ENCODE results near the gene GOLGA2. TPM values are rescaled to one million over a fixed set of nuclear protein-coding genes. Genes with fewer than 3 reads are reported as not detected.

Gene GOLGA2
- total and polyA plus RNA-seq, 2 donors (not counting 1 experiment from before 2014, with no cell fraction given), result 23.2 to 87.3 TPM

DNA sequence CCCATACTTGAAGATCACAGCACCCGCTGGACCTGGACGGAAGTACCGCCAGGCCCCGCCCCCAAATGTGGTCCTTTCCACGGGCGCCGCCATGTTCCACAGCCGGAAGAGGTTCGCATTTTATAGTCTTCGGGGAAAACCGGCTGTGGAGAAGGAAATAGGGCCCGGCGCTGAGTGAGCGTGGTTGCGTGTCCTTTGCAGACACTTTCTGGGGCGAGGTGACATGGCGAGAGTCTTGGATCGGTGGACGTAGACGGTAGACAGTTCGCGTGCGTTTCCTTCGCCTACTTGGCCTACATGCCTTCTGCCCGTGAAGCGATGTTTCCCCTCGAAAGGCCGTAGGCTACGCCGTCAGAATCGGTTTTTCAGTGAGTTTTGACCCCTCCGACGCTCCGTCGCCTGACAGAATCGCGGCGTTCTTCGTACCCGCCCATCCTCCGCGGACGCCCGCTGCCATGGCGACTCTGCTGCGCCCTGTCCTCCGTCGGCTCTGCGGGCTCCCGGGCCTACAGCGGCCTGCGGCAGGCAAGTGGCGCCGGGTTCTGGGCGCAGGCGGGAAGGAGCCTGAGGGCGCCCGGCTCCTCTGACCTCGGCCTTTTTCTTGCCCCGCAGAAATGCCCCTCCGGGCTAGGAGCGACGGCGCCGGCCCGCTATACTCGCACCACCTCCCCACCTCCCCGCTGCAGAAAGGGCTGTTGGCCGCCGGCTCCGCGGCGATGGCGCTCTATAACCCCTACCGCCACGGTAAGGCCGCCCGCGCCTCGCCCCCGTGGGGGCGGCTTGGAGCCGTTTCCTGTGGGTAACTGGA is 46.8 kb upstream of the GOLGA2 start, which contains the start of the genes COQ4 and TRUB2:
Gene COQ4 (plus strand): TSS at position 436 of the 808 bp plus-strand sequence. CDS start 20 bp downstream, at position 456.
Gene TRUB2 (minus strand): TSS at position 44 of the 808 bp plus-strand sequence. CDS start 39 bp downstream, at position 5.
- H3K4me2 ChIP-seq (replicated peaks; ENCODE audit: low read depth, low read length, poor library complexity, severe bottlenecking), result peak within 1 kb of the TSS; percentile 95
- no peaks in the 10 kb centered on the region for H3K27me3 ChIP-seq (replicated peaks in 1 of 4; ENCODE audit: control extremely low read depth in 1 of 4, control insufficient read depth in 3 of 4, insufficient read depth in 4 of 4, low read length in 3 of 4)
- no peaks in the 10 kb centered on the region for H4K20me1 ChIP-seq (ENCODE audit: control insufficient read depth, insufficient read depth, low read length, poor library complexity, severe bottlenecking)
- ATAC-seq (ENCODE audit: low read depth) (peak; percentile 85), DNase-seq (peak; percentile 97)
- Mint-ChIP-seq H3K27ac (peak within 1 kb of the TSS; percentile 98), H3K4me1 (peaks cover 31% of the 10 kb centered on the region), H3K27me3 (no peaks in the 10 kb centered on the region), H3K4me3 (peak within 1 kb of the TSS; percentile 97), H3K9me3 (ENCODE audit: insufficient read depth) (no peaks in the 10 kb centered on the region)
- no peak for TF ChIP-seq EZH2 (IDR thresholded peaks at IDR 0.05; ENCODE audit: borderline replicate concordance, insufficient read depth, low read depth, low read length, poor library complexity, severe bottlenecking)
- TF ChIP-seq, protein P1, sequence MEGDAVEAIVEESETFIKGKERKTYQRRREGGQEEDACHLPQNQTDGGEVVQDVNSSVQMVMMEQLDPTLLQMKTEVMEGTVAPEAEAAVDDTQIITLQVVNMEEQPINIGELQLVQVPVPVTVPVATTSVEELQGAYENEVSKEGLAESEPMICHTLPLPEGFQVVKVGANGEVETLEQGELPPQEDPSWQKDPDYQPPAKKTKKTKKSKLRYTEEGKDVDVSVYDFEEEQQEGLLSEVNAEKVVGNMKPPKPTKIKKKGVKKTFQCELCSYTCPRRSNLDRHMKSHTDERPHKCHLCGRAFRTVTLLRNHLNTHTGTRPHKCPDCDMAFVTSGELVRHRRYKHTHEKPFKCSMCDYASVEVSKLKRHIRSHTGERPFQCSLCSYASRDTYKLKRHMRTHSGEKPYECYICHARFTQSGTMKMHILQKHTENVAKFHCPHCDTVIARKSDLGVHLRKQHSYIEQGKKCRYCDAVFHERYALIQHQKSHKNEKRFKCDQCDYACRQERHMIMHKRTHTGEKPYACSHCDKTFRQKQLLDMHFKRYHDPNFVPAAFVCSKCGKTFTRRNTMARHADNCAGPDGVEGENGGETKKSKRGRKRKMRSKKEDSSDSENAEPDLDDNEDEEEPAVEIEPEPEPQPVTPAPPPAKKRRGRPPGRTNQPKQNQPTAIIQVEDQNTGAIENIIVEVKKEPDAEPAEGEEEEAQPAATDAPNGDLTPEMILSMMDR (IDR thresholded peaks at IDR 0.05), result no peak
- H3K36me3 ChIP-seq (replicated peaks in 1 of 2; ENCODE audit: control extremely low read depth in 1 of 2, control insufficient read depth in 1 of 2, extremely low read depth in 1 of 2, insufficient read depth in 2 of 2, low read length in 1 of 2), result peaks cover 0 to 21% of the 10 kb centered on the region in 2 experiments
- H3K27ac ChIP-seq (ENCODE audit: low read length in 2 of 2), result peak within 1 kb of the TSS; percentile 75 to 78
- peak within 1 kb of the TSS; percentile 94 for H2AFZ ChIP-seq (ENCODE audit: insufficient read depth, low read depth, low read length, poor library complexity, severe bottlenecking)
- H3K9me3 ChIP-seq (ENCODE audit: control extremely low read depth in 1 of 3, control insufficient read depth in 2 of 3, insufficient read depth in 1 of 3, low read length in 2 of 3), result no peaks in the 10 kb centered on the region
- intact Hi-C loops (cut with micrococcal nuclease), result loop anchor here (1.0 to 5.0 kb wide), 6 partner anchors 18 to 230 kb away; partner anchors contain the start of genes CIZ1, GOLGA2, SLC27A4 and SPTAN1
- H3K79me2 ChIP-seq (ENCODE audit: control insufficient read depth, insufficient read depth, low read length), result peaks cover 38% of the 10 kb centered on the region
- whole genome bisulfite sequencing (ENCODE audit: insufficient coverage), result under 1% methylated on average over 83 of the region's 83 CpGs
- H3K4me3 ChIP-seq (ENCODE audit: control extremely low read depth in 1 of 5, extremely low read depth in 1 of 5, insufficient read depth in 1 of 5, low read depth in 2 of 5, low read length in 4 of 5), result peak within 1 kb of the TSS; percentile 61 to 95 (median 92)
- ChIA-PET CTCF (interaction anchor here (0.7 to 1.1 kb wide), 2 partner anchors 19 to 22 kb away, joined by 3 to 5 read pairs; no protein-coding TSS in a partner anchor), POLR2A (interaction anchor here (0.9 to 1.8 kb wide), 2 partner anchors 17 to 47 kb away, joined by 4 read pairs; partner anchors contain the start of genes GOLGA2, SLC27A4 and SWI5)
- peak within 1 kb of the TSS; percentile 73 for H3K9ac ChIP-seq (ENCODE audit: low read length)
- H3K4me1 ChIP-seq (ENCODE audit: control insufficient read depth in 2 of 2, insufficient read depth in 2 of 2, low read length in 2 of 2), result peaks cover 17 to 22% of the 10 kb centered on the region in 2 donors
